AG04449 (cell line): ENCODE data around the gene MYRIP.

Source experiments
- CTCF ChIA-PET: fragments of 350-600 bp; formaldehyde crosslinking; extraction: SDS; loops from one replicate; lab custom pipeline; 2021; ENCODE audit warnings: antibody characterized with exemption; lab: Yijun Ruan, JAX
- POLR2A ChIA-PET: fragments of 400-600, 350-600 bp; formaldehyde crosslinking; extraction: SDS; loops from one replicate; lab custom pipeline; 2020; ENCODE audit warnings: antibody characterized with exemption, inconsistent platforms; lab: Yijun Ruan, JAX
- DNase-seq: peaks from one replicate; pipeline ENCODE4 v3.0.0-alpha.2; 2010; ENCODE audit warnings: low read depth, low spot score
- H3K4me3 ChIP-seq: 2 replicates; pipeline ENCODE4 v1.5.1; 2011; ENCODE audit warnings: low read depth, mild to moderate bottlenecking, control low read depth, low read length
- CTCF ChIP-seq: IDR thresholded peaks from one replicate; pipeline ENCODE4 v1.5.1; 2011; ENCODE audit warnings: mild to moderate bottlenecking, moderate library complexity, low read length, control low read depth, inconsistent platforms; ENCODE audit not compliant: insufficient read depth; ENCODE audit errors: missing control alignments

Gene MYRIP

GRCh38 chr3:40167958-40168357 lies 358.5 kb downstream of the MYRIP start:
- no peak for DNase-seq
- no peak overlapping the region for H3K4me3 ChIP-seq
- ChIA-PET POLR2A (no interaction called here), CTCF (interaction anchor here (1.8 to 4.5 kb wide), 2 partner anchors 12 to 24 kb away, joined by 3 to 40 read pairs; no protein-coding TSS in a partner anchor)
- no peak for TF ChIP-seq CTCF

GRCh38 chr3:40169983-40170382 lies 360.6 kb downstream of the MYRIP start:
- CTCF ChIA-PET = interaction anchor here (1.2 to 4.5 kb wide), 2 partner anchors 10 to 139 kb away, joined by 4 to 40 read pairs; partner anchors contain the start of gene EIF1B
- no peak overlapping the region for H3K4me3 ChIP-seq
- no peak for DNase-seq
- no peak for TF ChIP-seq CTCF
- POLR2A ChIA-PET = no interaction called here

GRCh38 chr3:40170395-40170794 lies 361.0 kb downstream of the MYRIP start:
- ChIA-PET CTCF (interaction anchor here (0.5 to 4.5 kb wide), 3 partner anchors 10 to 139 kb away, joined by 3 to 40 read pairs (median 4); partner anchors contain the start of gene EIF1B), POLR2A (no interaction called here)
- no peak for DNase-seq
- no peak for TF ChIP-seq CTCF
- no peak overlapping the region for H3K4me3 ChIP-seq

- TF ChIP-seq CTCF = no peak
- no peak overlapping the region for H3K4me3 ChIP-seq
- POLR2A ChIA-PET = no interaction called here
- CTCF ChIA-PET = interaction anchor here (1.0 to 1.3 kb wide), 4 partner anchors 20 to 466 kb away, joined by 3 to 4 read pairs (median 4); no protein-coding TSS in a partner anchor
- no peak for DNase-seq
Observed at GRCh38 chr3:40172560-40172959, 363.2 kb downstream of the MYRIP start.

- TF ChIP-seq CTCF = no peak
- H3K4me3 ChIP-seq = no peak overlapping the region
- ChIA-PET POLR2A (no interaction called here), CTCF (interaction anchor here (0.8 to 1.3 kb wide), 5 partner anchors 19 to 466 kb away, joined by 3 to 4 read pairs (median 3); no protein-coding TSS in a partner anchor)
- DNase-seq = no peak
Observed at GRCh38 chr3:40173227-40173721, 363.9 kb downstream of the MYRIP start.

- CTCF ChIA-PET = interaction anchor here (0.9 to 6.3 kb wide), 34 partner anchors 8 to 640 kb away, joined by 3 to 60 read pairs (median 6); partner anchors contain the start of gene MYRIP
- POLR2A ChIA-PET = no interaction called here
- H3K4me3 ChIP-seq = no peak overlapping the region
- DNase-seq = no peak
- no peak for TF ChIP-seq CTCF
Observed at GRCh38 chr3:40178012-40178594, 368.7 kb downstream of the MYRIP start.
